ENCODE measurements around the gene OR13C2. TPM values are rescaled to one million over a fixed set of nuclear protein-coding genes. Genes with fewer than 3 reads are reported as not detected.

Gene OR13C2
- total RNA-seq, 4 donors from 2014 or later: not detected

- H3K9me3 ChIP-seq: no peaks in the 10 kb centered on the region
- no peaks in the 10 kb centered on the region for H3K36me3 ChIP-seq
- no peak overlapping the region for H3K4me3 ChIP-seq
- H3K4me1 ChIP-seq: no peaks in the 10 kb centered on the region
- DNase-seq (no peak), ATAC-seq (no peak)
- no peak overlapping the region for H3K27ac ChIP-seq
- no peak for TF ChIP-seq POLR2A (IDR thresholded peaks at IDR 0.05)
- TF ChIP-seq CTCF (IDR thresholded peaks at IDR 0.05 in 4 of 5, conservative IDR thresholded peaks at IDR 0.05 in 1 of 5): no peak
- in situ Hi-C loops (cut with MboI; ENCODE audit: low sequenced_read_pairs in 4 of 4): no loop called here
- intact Hi-C loops (cut with DNase I; ENCODE audit: low total_unique reads): no loop called here
- no peaks in the 10 kb centered on the region for H3K27me3 ChIP-seq
Measured at GRCh38 chr9:104589626-104590025, 15.8 kb downstream of the OR13C2 start.

DNA sequence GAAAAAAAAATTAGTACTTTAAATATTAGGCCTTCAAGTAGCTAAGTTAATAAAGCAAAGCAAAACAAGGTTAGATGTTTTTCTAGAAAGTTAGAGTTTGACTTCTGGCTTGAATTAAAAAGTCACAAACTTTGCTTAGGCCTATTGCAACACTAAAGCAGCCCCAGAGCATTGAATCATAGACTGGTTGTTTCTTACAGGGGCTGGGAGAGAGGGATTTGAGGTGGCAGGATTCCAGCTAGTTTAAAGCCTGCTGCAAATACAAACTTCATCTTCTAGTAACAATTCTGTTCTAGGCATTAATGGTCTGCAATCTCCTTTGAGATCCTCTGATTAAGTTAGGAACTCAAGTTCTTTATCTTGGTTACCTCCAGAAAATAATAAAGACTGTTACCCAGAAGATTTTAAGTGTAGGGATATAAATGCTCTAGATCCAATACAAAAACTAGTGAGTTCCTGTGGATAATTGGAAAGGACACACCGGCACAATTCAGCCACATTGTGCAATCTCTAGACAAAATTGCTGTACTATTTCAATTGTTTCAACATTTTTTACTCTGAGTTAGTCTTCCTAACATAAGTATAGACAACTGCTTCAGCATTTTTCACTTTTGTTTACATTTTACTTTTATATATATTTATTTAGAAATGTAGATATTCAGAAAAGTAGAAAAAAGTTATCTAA is 18.8 kb downstream of the OR13C2 start:
- no peak overlapping the region for H3K4me3 ChIP-seq
- H3K27ac ChIP-seq: no peak overlapping the region
- H3K27me3 ChIP-seq: no peaks in the 10 kb centered on the region
- in situ Hi-C loops (cut with MboI; ENCODE audit: low sequenced_read_pairs in 4 of 4) (no loop called here), intact Hi-C loops (cut with DNase I; ENCODE audit: low total_unique reads) (no loop called here)
- no peaks in the 10 kb centered on the region for H3K9me3 ChIP-seq
- ATAC-seq (no peak), DNase-seq (no peak)
- no peak for TF ChIP-seq POLR2A (IDR thresholded peaks at IDR 0.05)
- no peak for TF ChIP-seq CTCF (IDR thresholded peaks at IDR 0.05 in 4 of 5, conservative IDR thresholded peaks at IDR 0.05 in 1 of 5)
- no peaks in the 10 kb centered on the region for H3K4me1 ChIP-seq
- no peaks in the 10 kb centered on the region for H3K36me3 ChIP-seq

- no peaks in the 10 kb centered on the region for H3K36me3 ChIP-seq
- no peak overlapping the region for H3K27ac ChIP-seq
- H3K4me3 ChIP-seq: no peak overlapping the region
- intact Hi-C loops (cut with DNase I; ENCODE audit: low total_unique reads) (no loop called here), in situ Hi-C loops (cut with MboI; ENCODE audit: low sequenced_read_pairs in 4 of 4) (no loop called here)
- DNase-seq (no peak), ATAC-seq (no peak)
- no peak for TF ChIP-seq POLR2A (IDR thresholded peaks at IDR 0.05)
- no peak for TF ChIP-seq CTCF (IDR thresholded peaks at IDR 0.05 in 4 of 5, conservative IDR thresholded peaks at IDR 0.05 in 1 of 5)
- no peaks in the 10 kb centered on the region for H3K9me3 ChIP-seq
- no peaks in the 10 kb centered on the region for H3K27me3 ChIP-seq
- H3K4me1 ChIP-seq: no peaks in the 10 kb centered on the region
Measured at GRCh38 chr9:104580562-104580961, 24.9 kb downstream of the OR13C2 start.

- Histone ChIP-seq H3K9me3 (no peaks in the 10 kb centered on the region), H3K27ac (no peak overlapping the region), H3K4me1 (no peaks in the 10 kb centered on the region), H3K4me3 (no peak overlapping the region), H3K27me3 (no peaks in the 10 kb centered on the region), H3K36me3 (no peaks in the 10 kb centered on the region)
- in situ Hi-C loops (cut with MboI; ENCODE audit: low sequenced_read_pairs in 4 of 4): no loop called here
- ATAC-seq: no peak
- intact Hi-C loops (cut with DNase I; ENCODE audit: low total_unique reads): no loop called here
- no peak for DNase-seq
- TF ChIP-seq CTCF (IDR thresholded peaks at IDR 0.05 in 4 of 5, conservative IDR thresholded peaks at IDR 0.05 in 1 of 5): no peak
- no peak for TF ChIP-seq POLR2A (IDR thresholded peaks at IDR 0.05)
Measured at GRCh38 chr9:104577263-104577662, 28.2 kb downstream of the OR13C2 start.

DNA sequence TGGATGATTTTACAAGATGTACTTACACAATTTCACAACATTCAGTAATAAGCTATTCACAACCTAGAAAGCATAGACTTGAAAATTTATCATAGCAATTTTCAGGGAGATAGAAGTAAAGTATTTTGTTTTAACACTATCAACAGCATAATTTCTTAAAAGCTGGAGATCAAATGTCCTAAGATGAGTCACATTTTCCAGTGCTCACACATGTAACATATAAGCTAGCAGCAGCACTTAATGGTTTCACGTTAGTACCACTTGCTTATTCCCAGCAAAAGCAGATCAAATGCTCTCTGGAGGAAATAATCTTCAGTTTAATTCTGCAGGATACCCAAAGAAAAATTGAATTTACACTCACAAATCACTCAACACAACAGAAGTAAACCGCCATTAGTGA is 30.0 kb downstream of the OR13C2 start:
- intact Hi-C loops (cut with DNase I; ENCODE audit: low total_unique reads): no loop called here
- no peaks in the 10 kb centered on the region for H3K27me3 ChIP-seq
- no peak for DNase-seq
- ATAC-seq: no peak
- H3K4me1 ChIP-seq: no peaks in the 10 kb centered on the region
- H3K36me3 ChIP-seq: no peaks in the 10 kb centered on the region
- H3K4me3 ChIP-seq: no peak overlapping the region
- H3K9me3 ChIP-seq: no peaks in the 10 kb centered on the region
- no peak overlapping the region for H3K27ac ChIP-seq
- in situ Hi-C loops (cut with MboI; ENCODE audit: low sequenced_read_pairs in 4 of 4): no loop called here
- no peak for TF ChIP-seq POLR2A (IDR thresholded peaks at IDR 0.05)
- no peak for TF ChIP-seq CTCF (IDR thresholded peaks at IDR 0.05 in 4 of 5, conservative IDR thresholded peaks at IDR 0.05 in 1 of 5)

All from gastrocnemius medialis (tissue), 4 donors.